Activated CD4-positive, CD25-positive, alpha-beta regulatory T cell treated with anti-CD3 and anti-CD28 coated beads, Interleukin-2, amount 50 U/mL, for 24 hours (primary cell): ENCODE measurements around the gene HOMEZ.
"Not testable (repeated sequence)": the region's sequence is repeated elsewhere in the genome, so short reads cannot be mapped to it uniquely, and the experiment has no call there.

Source experiments
- ATAC-seq, 2 donors: fragments of 150-1000 bp; cut with Tn5 transposase; one replicate each; pipeline ENCODE4 v1.10.0; 2021; ENCODE audit warnings: mild to moderate bottlenecking in 1 of 2, moderate library complexity in 1 of 2

Gene HOMEZ

GRCh38 chr14:23286020-23286901 is at the start of gene HOMEZ:
TSS of gene HOMEZ (minus strand) at chr14:23286132. CDS start at chr14:23285952, 180 bp downstream.
- peak; percentile 98 for ATAC-seq

DNA sequence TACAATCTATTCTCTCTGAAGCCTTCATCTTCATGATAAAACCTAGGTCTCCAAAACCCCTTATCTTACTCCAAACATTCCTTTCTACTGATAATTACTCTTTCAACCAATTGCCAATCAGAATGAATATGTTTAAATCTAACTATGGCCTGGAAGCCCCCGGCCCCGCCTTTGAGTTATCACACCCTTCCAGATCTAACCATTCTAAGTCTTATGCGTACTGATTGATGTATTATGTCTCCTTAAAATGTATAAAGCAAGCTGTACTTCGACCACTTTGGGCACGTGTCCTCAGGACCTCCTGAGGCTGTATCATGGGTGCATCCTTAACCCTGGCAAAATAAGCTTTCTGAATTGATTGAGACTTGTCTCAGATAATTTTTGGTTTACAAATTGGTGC is 49.7 kb upstream of the HOMEZ start:
- ATAC-seq, result no peak

GRCh38 chr14:23327947-23328744 is 42.2 kb upstream of the HOMEZ start:
- peak; percentile 51 to 65 for ATAC-seq

DNA sequence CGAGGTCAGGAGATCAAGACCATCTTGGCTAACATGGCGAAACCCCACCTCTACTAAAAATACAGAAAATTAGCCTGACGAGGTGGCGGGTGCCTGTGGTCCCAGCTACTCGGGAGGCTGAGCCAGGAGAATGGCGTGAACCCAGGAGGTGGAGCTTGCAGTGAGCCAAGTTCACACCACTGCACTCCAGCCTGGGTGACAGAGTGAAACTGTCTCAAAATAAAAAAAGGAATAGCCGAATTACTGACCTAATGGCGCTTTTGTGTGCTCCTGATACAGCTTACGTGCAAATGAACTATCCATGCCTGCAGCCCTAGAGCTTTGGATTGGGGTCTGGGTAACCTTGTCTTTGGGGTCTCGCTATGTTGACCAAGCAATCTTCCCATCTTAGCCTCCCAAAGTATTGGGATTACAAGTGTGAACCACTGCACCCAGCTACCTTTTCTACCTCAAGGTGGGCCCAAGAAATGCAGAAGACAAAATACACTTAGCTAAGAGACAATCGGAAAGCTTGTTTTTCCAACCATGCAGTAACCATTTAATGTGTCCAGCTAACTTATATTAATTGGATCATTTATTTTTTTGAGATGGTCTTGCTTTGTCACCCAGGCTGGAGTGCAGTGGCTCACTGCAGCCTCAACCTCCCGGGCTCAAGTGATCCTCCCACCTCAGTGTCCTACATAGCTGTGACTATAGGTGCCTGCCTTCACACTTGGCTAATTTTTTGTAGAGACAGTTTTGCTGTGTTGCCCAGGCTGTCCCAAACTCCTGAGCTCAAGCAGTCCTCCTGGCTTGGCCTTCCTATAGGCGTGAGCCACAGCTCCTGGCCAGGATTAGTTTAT is 40.8 kb upstream of the HOMEZ start:
- no peak for ATAC-seq

- not testable (repeated sequence) for ATAC-seq
These were observed 39.8 kb upstream of the HOMEZ start for GRCh38 chr14:23325746-23326145.

- no peak for ATAC-seq
These were observed 39.1 kb upstream of the HOMEZ start for GRCh38 chr14:23324993-23325392.

DNA sequence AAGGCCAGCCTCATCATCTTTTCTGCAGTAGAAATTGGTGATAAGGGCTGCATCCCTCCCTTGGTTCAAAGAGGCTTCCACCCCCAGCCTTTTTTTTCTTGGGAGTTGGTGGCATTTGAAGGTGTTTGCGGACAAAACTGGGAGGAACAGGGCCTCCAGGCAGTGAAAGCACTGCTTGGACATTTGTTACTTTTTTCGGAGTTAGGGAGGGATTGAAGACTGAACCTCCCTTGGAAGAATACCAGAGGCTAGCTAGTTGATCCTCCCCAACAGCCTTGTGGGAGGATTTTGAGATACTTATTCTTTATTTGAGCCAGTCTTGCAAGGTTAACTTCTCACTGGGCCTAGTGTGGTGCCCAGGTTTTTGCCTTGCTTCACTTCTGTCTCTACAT is 38.5 kb upstream of the HOMEZ start:
- ATAC-seq, result no peak

- no peak for ATAC-seq
These were observed 38.0 kb upstream of the HOMEZ start for GRCh38 chr14:23323838-23324454.

- ATAC-seq, result no peak
These were observed 36.9 kb upstream of the HOMEZ start for GRCh38 chr14:23322568-23323517.

GRCh38 chr14:23321572-23322547 is 35.9 kb upstream of the HOMEZ start:
- peak in 1 of 2 donors; percentile 3 for ATAC-seq

GRCh38 chr14:23320584-23321571 is 34.9 kb upstream of the HOMEZ start, which contains the start of gene PABPN1:
TSS of gene PABPN1 (plus strand) at chr14:23321457. CDS start at chr14:23321470, 13 bp downstream.
- ATAC-seq, result peak; percentile 90 to 94

DNA sequence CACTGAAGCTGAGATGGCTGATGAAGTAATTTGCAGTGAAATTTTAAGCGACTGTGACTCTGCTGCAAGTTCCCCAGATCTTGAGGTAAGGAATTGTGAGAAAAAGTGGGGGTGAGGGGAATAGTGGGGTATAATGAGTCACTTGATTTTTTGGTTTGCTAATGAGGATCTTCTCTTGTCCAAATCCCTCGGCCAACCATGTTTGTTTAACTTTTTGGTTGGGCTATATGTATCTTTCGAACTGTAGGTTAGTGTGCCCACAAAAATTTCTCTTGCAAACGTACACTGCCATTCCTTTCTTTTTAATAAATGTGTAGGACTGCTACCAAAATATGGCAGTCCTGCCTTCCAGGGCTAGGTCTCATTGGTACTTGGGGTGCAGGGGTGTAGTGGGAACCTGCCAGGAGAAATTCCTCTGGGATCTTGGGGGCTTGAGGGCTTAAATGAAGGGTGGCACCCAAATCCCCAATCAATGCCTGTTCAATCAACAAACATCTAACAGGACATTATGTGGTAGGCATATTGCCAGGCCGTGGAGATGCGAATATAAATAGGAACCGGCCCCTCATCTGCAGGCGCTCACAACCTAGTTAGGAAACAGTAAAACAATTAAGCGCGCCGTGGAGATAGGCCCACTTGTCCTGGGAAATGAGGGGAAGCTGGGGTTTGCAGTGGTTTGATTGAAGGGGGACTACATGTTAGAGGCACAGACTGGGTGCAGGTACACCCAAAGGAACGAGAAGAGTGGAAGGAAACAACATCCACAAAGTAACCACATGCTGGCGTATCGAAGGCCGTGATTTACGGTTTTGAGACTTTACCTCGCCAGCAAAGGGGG is 34.0 kb upstream of the HOMEZ start:
- ATAC-seq, result no peak

DNA sequence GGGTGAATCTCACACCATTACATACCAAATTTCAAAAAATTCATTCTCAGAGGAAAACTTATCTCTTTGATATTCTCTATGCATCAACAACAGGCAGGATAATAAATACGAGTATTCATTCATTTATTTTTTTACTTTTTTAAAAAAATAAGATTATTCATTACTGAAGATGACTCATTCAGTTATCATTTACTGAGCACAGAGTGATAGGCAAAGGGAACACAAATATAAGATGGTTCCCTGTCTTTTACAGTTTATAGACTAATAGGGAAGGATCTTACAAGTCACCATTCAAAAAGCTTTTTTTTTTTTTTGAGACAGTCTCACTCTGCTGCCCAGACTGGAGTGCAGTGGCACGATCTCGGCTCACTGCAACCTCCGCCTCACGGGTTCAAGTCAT is 30.4 kb upstream of the HOMEZ start:
- no peak for ATAC-seq

DNA sequence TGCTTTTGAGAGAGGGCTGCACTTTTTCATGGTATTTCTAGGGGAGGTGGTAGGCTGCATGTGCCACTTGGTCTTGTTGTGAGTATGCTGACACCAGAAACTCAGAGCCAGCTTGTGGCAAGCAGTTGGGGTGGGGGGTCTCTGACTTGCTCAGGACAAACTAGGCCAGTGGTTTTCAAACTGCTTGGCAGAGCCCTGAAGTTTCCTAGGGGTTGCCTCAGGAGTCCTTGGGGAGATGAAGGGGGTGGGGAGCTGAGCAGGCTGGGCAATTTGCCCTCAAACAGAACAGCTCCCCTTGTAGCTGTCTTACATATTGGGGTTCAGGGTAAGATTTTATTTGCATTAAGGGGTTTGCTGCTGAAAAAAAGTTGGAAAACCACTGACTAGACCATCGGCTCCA is 24.6 kb upstream of the HOMEZ start:
- no peak for ATAC-seq

- no peak for ATAC-seq
These were observed 23.0 kb upstream of the HOMEZ start for GRCh38 chr14:23308721-23309445.
